Upper lobe of left lung (tissue), 4 donors: ENCODE measurements around the gene CEP70.

Experiments used
- POLR2AphosphoS5 ChIP-seq, 2 donors: sonication (generic); formaldehyde crosslinking; IDR thresholded peaks; one replicate each; pipeline ENCODE4 v1.5.1; 2017; ENCODE audit warnings: antibody characterized with exemption in 2 of 2
- TF ChIP-seq, protein P1 (sequence below), 6 experiments: fragments of 450-650 bp in 4 of 6; fragments of 200-600 bp in 2 of 6; sonication (generic) in 2 of 6; IDR thresholded peaks; one replicate each; pipeline ENCODE4 v1.5.1; 2016 to 2019; ENCODE audit warnings: antibody characterized with exemption in 6 of 6

DNA sequence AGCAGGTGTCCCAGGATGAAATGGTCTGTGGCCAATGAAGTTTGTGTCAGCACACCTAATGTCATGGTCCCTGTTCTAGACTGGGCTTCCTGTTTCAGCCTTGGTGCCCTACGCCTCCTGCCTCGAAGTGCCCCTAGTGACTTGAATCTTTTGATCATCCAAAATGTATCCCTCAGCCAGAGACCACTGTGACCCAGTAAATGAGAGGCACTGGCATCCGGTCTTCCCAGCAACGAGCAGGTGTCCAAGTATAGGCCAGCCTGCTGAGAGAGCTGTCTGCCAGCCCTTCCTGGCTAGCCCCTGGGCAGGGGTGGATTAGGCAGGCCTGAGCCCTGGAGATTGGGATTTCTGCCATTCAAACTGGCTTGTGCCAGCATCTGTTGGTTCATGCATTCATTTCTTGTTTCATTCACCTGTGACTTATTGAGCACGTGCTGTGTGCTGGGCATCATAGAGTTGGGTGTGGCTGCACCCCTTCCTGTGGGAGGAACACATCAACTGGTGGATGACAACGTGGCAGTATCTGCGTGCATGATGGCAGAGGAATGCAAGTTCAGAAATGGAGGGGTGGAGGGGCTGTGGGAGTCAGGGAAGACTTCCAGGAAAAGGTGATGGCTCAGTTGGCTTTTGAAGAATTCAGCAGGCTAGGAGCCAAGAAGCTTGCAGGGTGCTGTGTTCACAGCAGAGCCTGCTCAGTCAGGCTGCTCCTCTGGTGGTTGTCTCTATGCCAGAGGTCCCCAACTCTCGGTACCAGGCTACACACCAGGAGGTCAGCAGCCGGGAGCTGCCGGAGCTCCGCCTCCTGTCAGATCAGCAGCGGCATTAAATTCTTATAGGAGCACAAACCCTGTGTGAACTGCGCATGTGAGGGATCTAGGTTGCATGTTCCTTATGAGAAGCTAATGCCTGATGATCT, 138.0 kb downstream of the CEP70 start:
- no peak for TF ChIP-seq POLR2AphosphoS5 (IDR thresholded peaks at IDR 0.05)
- TF ChIP-seq, protein P1, sequence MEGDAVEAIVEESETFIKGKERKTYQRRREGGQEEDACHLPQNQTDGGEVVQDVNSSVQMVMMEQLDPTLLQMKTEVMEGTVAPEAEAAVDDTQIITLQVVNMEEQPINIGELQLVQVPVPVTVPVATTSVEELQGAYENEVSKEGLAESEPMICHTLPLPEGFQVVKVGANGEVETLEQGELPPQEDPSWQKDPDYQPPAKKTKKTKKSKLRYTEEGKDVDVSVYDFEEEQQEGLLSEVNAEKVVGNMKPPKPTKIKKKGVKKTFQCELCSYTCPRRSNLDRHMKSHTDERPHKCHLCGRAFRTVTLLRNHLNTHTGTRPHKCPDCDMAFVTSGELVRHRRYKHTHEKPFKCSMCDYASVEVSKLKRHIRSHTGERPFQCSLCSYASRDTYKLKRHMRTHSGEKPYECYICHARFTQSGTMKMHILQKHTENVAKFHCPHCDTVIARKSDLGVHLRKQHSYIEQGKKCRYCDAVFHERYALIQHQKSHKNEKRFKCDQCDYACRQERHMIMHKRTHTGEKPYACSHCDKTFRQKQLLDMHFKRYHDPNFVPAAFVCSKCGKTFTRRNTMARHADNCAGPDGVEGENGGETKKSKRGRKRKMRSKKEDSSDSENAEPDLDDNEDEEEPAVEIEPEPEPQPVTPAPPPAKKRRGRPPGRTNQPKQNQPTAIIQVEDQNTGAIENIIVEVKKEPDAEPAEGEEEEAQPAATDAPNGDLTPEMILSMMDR (IDR thresholded peaks at IDR 0.05) = no peak
